Measurements from ENCODE around the gene ZBTB1. TPM values are rescaled to one million over a fixed set of nuclear protein-coding genes. Genes with fewer than 3 reads are reported as not detected.

Gene ZBTB1
- total and polyA plus RNA-seq, 4 experiments from 2014 or later = 49.7 to 107 (median 95.2) TPM

DNA sequence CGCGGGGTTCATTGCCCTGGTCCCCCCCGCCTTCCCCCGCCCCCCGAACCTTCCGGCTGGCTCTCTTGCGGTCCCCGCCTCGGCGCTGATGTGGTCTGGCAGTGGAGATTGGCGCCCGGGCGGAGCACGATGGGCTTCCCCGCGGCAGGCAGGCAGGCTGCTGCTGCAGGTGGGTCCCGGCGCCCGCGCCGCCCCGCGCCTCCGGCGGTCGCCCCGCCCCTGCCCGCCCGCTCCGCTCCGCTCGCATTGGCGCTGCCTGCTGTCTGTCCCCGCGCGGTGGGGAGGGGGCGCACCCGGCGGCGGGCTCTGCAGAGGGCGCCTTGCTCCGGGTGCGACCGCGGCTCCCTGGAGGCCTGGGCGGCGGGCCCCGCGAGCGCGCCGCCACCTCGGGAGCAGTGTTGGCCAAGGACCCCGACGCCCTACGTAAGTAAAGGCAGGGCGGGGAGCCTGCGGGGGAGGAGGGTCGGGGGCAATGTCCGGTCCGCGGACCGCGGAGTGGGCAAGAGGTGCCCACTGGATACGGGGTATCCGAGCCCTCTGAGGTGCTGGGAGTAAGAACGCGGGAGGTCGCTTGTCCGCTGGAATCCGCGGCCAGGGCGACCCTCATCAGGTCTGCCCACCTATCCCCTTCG, 39.3 kb upstream of the ZBTB1 start, which contains the start of gene AKAP5:
Gene AKAP5, plus strand, starts transcription at position 309 of the 632 bp plus-strand sequence. CDS start 2,896 bp downstream, outside the sequence.
- H3K9me3 ChIP-seq (ENCODE audit: control insufficient read depth in 1 of 2, low read length in 2 of 2) = no peaks in the 10 kb centered on the region
- peak within 1 kb of the TSS; percentile 71 to 89 (median 78) for H3K27ac Mint-ChIP-seq
- CTCF ChIA-PET (ENCODE audit: partially characterized antibody) = interaction anchor here (0.9 to 4.8 kb wide), 10 partner anchors 11 to 427 kb away, joined by 3 to 29 read pairs (median 4); partner anchors contain the start of gene HSPA2

DNA sequence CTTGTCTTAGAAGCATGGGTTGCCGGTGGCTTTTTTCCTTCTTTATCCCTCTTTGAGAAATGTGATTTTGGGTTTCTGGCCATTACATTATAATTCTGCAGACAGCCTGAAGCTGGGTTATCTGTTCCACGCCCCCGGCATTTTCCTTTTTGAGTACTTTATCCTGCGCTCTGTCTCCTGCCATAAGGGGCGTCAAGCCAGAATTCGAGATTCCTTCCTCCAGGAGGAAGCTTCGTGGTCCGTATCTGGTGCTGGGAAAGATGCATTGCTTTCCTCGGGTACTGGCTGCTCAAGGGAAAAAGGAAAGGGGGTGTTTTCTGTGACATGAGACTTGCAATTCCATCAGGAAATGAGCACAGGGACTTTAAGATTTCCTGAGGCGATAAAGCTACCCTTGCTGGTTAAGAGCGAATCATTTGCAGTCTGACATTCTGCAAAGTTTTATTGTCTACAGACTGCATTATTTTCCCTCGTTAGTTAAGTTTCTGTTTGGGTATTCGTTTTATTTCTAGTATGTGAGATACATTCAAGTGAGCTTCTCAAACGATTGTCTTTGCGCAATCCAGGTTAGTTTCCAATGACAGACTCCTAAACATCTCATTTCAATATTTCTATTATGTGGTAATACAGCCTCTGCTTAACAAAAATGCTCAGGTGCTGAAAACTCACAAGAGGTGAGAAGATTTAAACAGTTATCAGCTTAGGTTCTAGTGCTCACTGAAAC, 38.6 kb upstream of the ZBTB1 start:
- Mint-ChIP-seq H3K4me1 (peaks cover 25 to 45% (median 33%) of the 10 kb centered on the region in 4 donors), H3K9me3 (no peaks in the 10 kb centered on the region), H3K36me3 (peaks cover 0 to 6% of the 10 kb centered on the region in 2 donors), H3K27me3 (no peaks in the 10 kb centered on the region), H3K27ac (peak overlapping the region; percentile 53 to 88 (median 69)), H3K4me3 (peak overlapping the region; percentile 80 to 95 (median 86))
- intact Hi-C loops (cut with micrococcal nuclease) = loop anchor here (1.0 to 5.0 kb wide), 3 partner anchors 8 to 79 kb away; partner anchors contain the start of genes MTHFD1 and ZBTB25
- H3K36me3 ChIP-seq (ENCODE audit: insufficient read depth, low read length) = no peaks in the 10 kb centered on the region
- H3K27ac ChIP-seq (ENCODE audit: low read depth, low read length) = no peak overlapping the region
- no peak for DNase-seq
- H3K4me3 ChIP-seq (ENCODE audit: low read length in 2 of 2) = peak overlapping the region; percentile 31 to 57
- H3K4me1 ChIP-seq (ENCODE audit: insufficient read depth, low read length) = peaks cover 36% of the 10 kb centered on the region
- no peaks in the 10 kb centered on the region for H3K27me3 ChIP-seq (ENCODE audit: insufficient read depth, low read length)
- ChIA-PET POLR2A (ENCODE audit: partially characterized antibody) (interaction anchor here (0.7 to 2.0 kb wide), 7 partner anchors 25 to 78 kb away, joined by 3 to 12 read pairs (median 3); partner anchors contain the start of genes MTHFD1 and ZBTB1), CTCF (ENCODE audit: partially characterized antibody) (interaction anchor here (0.9 to 3.5 kb wide), 13 partner anchors 9 to 426 kb away, joined by 3 to 17 read pairs (median 4); partner anchors contain the start of gene HSPA2)
- H3K9me3 ChIP-seq (ENCODE audit: control insufficient read depth in 1 of 2, low read length in 2 of 2) = no peaks in the 10 kb centered on the region

More for the DNA sequence above, 39.3 kb upstream of the ZBTB1 start, which contains the start of gene AKAP5:
- Histone ChIP-seq H3K27ac (ENCODE audit: low read depth, low read length) (peak within 1 kb of the TSS; percentile 29), H3K27me3 (ENCODE audit: insufficient read depth, low read length) (no peaks in the 10 kb centered on the region), H3K4me3 (ENCODE audit: low read length in 2 of 2) (peak within 1 kb of the TSS; percentile 38 to 57), H3K4me1 (ENCODE audit: insufficient read depth, low read length) (peaks cover 36% of the 10 kb centered on the region), H3K36me3 (ENCODE audit: insufficient read depth, low read length) (no peaks in the 10 kb centered on the region)
- H3K9me3 Mint-ChIP-seq = no peaks in the 10 kb centered on the region
- peaks cover 0 to 7% of the 10 kb centered on the region in 2 donors for H3K36me3 Mint-ChIP-seq
- peak within 1 kb of the TSS; percentile 82 to 95 (median 90) for H3K4me3 Mint-ChIP-seq
- H3K27me3 Mint-ChIP-seq = no peaks in the 10 kb centered on the region
- peaks cover 25 to 45% (median 33%) of the 10 kb centered on the region in 4 donors for H3K4me1 Mint-ChIP-seq
- peak; percentile 62 to 72 (median 64) for DNase-seq
- POLR2A ChIA-PET (ENCODE audit: partially characterized antibody) = interaction anchor here (0.8 to 2.0 kb wide), 6 partner anchors 26 to 47 kb away, joined by 3 to 12 read pairs (median 4); partner anchors contain the start of gene ZBTB1
- intact Hi-C loops (cut with micrococcal nuclease) = loop anchor here (5.0 kb wide), 1 partner anchor 78 kb away; the partner anchor contains the start of gene MTHFD1

DNA sequence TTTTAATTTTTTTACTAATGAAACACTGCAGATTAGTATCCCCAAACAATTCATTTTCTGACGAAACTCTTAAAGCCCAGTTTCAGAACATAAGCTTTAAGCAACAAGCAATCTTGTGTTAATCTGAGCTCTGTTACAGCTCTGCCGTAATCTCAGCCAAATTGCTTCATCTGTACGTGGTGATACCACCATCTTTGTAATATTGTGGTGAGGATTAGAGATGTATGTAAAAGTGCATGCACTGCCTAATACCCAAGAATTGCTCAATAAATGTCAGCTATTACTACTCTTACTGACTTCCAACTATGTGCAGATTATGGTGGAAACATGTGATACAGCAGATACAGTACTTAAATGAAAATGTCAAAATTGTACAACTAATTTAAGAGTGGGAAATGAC, 37.5 kb upstream of the ZBTB1 start:
- H3K9me3 ChIP-seq (ENCODE audit: control insufficient read depth in 1 of 2, low read length in 2 of 2) = no peaks in the 10 kb centered on the region
- Mint-ChIP-seq H3K9me3 (no peaks in the 10 kb centered on the region), H3K27ac (peak overlapping the region in 1 of 7 donors; percentile 13), H3K27me3 (no peaks in the 10 kb centered on the region), H3K36me3 (peaks cover 0 to 5% of the 10 kb centered on the region in 2 donors), H3K4me1 (peaks cover 25 to 45% (median 35%) of the 10 kb centered on the region in 4 donors), H3K4me3 (peak overlapping the region in 3 of 8 donors; percentile 26 to 36 (median 34))
- peaks cover 36% of the 10 kb centered on the region for H3K4me1 ChIP-seq (ENCODE audit: insufficient read depth, low read length)
- no peaks in the 10 kb centered on the region for H3K36me3 ChIP-seq (ENCODE audit: insufficient read depth, low read length)
- DNase-seq = no peak
- intact Hi-C loops (cut with micrococcal nuclease) = loop anchor here (2.0 to 5.0 kb wide), 2 partner anchors 36 to 80 kb away; partner anchors contain the start of genes MTHFD1 and ZBTB25
- POLR2A ChIA-PET (ENCODE audit: partially characterized antibody) = interaction anchor here (1.3 to 2.0 kb wide), 2 partner anchors 35 to 38 kb away, joined by 3 to 11 read pairs; partner anchors contain the start of gene ZBTB1
- no peaks in the 10 kb centered on the region for H3K27me3 ChIP-seq (ENCODE audit: insufficient read depth, low read length)
- CTCF ChIA-PET (ENCODE audit: partially characterized antibody) = interaction anchor here (1.1 to 3.5 kb wide), 8 partner anchors 8 to 163 kb away, joined by 3 to 17 read pairs (median 4); no protein-coding TSS in a partner anchor
- H3K4me3 ChIP-seq (ENCODE audit: low read length in 2 of 2) = no peak overlapping the region
- H3K27ac ChIP-seq (ENCODE audit: low read depth, low read length) = no peak overlapping the region

DNA sequence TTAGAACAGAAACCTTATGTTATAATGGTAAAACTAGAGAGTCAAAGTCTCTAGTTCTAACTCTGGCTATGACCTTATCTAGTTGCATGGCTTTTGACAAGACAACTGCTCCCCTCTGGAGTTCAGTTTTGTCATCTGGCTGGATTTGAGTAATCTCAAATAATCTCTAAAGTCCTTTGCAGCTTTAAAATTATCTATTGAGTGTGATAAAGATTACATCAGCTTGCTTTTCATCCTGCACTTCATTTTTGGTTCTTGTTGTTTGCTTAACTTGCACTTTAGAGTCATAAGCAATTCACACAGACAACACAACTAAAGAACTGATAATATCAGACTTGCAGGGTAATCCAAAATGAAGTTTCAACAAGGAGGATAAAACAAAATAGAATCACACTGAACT, 37.0 kb upstream of the ZBTB1 start:
- Mint-ChIP-seq H3K27me3 (no peaks in the 10 kb centered on the region), H3K27ac (peak overlapping the region in 1 of 7 donors; percentile 1), H3K36me3 (peaks cover 0 to 5% of the 10 kb centered on the region in 2 donors), H3K4me3 (peak overlapping the region in 2 of 8 donors; percentile 29 to 44), H3K9me3 (no peaks in the 10 kb centered on the region), H3K4me1 (peaks cover 25 to 45% (median 35%) of the 10 kb centered on the region in 4 donors)
- POLR2A ChIA-PET (ENCODE audit: partially characterized antibody) = interaction anchor here (1.3 to 2.6 kb wide), 2 partner anchors 35 to 37 kb away, joined by 3 to 8 read pairs; partner anchors contain the start of genes ZBTB1 and ZBTB25
- Histone ChIP-seq H3K4me1 (ENCODE audit: insufficient read depth, low read length) (peaks cover 36% of the 10 kb centered on the region), H3K4me3 (ENCODE audit: low read length in 2 of 2) (no peak overlapping the region), H3K36me3 (ENCODE audit: insufficient read depth, low read length) (no peaks in the 10 kb centered on the region), H3K9me3 (ENCODE audit: control insufficient read depth in 1 of 2, low read length in 2 of 2) (no peaks in the 10 kb centered on the region), H3K27ac (ENCODE audit: low read depth, low read length) (no peak overlapping the region), H3K27me3 (ENCODE audit: insufficient read depth, low read length) (no peaks in the 10 kb centered on the region)
- DNase-seq = no peak
- intact Hi-C loops (cut with micrococcal nuclease) = loop anchor here (2.0 to 5.0 kb wide), 2 partner anchors 35 to 80 kb away; partner anchors contain the start of genes MTHFD1 and ZBTB25
- CTCF ChIA-PET (ENCODE audit: partially characterized antibody) = interaction anchor here (1.1 to 3.5 kb wide), 6 partner anchors 7 to 164 kb away, joined by 3 to 17 read pairs (median 4); no protein-coding TSS in a partner anchor

DNA sequence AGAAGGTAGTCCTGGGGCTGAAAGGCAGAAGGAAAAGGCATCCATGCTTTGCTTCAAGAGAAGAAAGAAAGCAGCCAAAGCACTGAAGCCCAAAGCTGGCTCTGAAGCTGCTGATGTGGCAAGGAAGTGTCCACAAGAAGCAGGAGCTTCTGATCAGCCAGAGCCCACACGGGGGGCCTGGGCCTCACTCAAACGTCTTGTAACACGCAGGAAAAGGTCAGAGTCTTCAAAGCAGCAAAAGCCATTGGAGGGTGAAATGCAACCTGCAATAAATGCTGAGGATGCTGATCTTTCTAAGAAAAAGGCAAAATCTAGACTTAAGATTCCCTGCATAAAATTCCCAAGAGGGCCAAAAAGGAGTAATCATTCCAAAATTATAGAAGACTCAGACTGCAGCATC, 36.1 kb upstream of the ZBTB1 start:
- H3K36me3 Mint-ChIP-seq = peaks cover 0 to 5% of the 10 kb centered on the region in 2 donors
- no peak overlapping the region for H3K27ac ChIP-seq (ENCODE audit: low read depth, low read length)
- no peaks in the 10 kb centered on the region for H3K9me3 ChIP-seq (ENCODE audit: control insufficient read depth in 1 of 2, low read length in 2 of 2)
- intact Hi-C loops (cut with micrococcal nuclease) = loop anchor here (5.0 kb wide), 1 partner anchor 81 kb away; the partner anchor contains the start of gene MTHFD1
- H3K4me3 Mint-ChIP-seq = peak overlapping the region in 1 of 8 donors; percentile 0
- DNase-seq = no peak
- no peak overlapping the region for H3K4me3 ChIP-seq (ENCODE audit: low read length in 2 of 2)
- peaks cover 25 to 49% (median 35%) of the 10 kb centered on the region in 4 donors for H3K4me1 Mint-ChIP-seq
- no peaks in the 10 kb centered on the region for H3K9me3 Mint-ChIP-seq
- H3K4me1 ChIP-seq (ENCODE audit: insufficient read depth, low read length) = peaks cover 36% of the 10 kb centered on the region
- ChIA-PET CTCF (ENCODE audit: partially characterized antibody) (interaction anchor here (1.0 to 2.5 kb wide), 4 partner anchors 10 to 38 kb away, joined by 4 to 13 read pairs (median 10); no protein-coding TSS in a partner anchor), POLR2A (ENCODE audit: partially characterized antibody) (interaction anchor here (2.6 kb wide), 1 partner anchor 34 kb away, joined by 8 read pairs; the partner anchor contains the start of gene ZBTB25)
- H3K36me3 ChIP-seq (ENCODE audit: insufficient read depth, low read length) = no peaks in the 10 kb centered on the region
- peak overlapping the region in 4 of 7 donors; percentile 14 to 77 (median 55) for H3K27ac Mint-ChIP-seq
- no peaks in the 10 kb centered on the region for H3K27me3 Mint-ChIP-seq
- H3K27me3 ChIP-seq (ENCODE audit: insufficient read depth, low read length) = no peaks in the 10 kb centered on the region

DNA sequence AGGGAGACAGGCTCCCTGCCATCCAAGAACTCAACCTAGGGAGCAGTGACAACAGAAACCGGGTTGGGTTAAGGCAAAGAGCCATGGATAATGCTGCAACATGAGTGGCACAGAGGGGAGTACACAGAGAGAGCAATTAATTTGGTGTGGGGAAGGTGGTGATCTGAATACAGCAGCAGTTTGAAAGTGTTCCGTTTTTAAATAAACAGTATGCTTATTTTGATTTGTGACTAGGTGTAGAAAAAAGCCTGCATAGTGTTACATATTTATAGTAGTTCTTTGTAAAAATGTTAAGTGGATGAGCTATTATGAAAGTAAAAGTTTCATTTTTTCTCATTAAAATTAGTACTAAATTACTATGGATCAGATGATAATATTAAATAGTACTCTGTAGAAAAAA, 30.5 kb upstream of the ZBTB1 start:
- peaks cover 0 to 13% of the 10 kb centered on the region in 2 donors for H3K36me3 Mint-ChIP-seq
- H3K36me3 ChIP-seq (ENCODE audit: insufficient read depth, low read length) = peaks cover 4% of the 10 kb centered on the region
- H3K9me3 Mint-ChIP-seq = no peaks in the 10 kb centered on the region
- ChIA-PET CTCF (ENCODE audit: partially characterized antibody) (interaction anchor here (4.1 kb wide), 1 partner anchor 44 kb away, joined by 19 read pairs; no protein-coding TSS in a partner anchor), POLR2A (ENCODE audit: partially characterized antibody) (no interaction called here)
- no peaks in the 10 kb centered on the region for H3K9me3 ChIP-seq (ENCODE audit: control insufficient read depth in 1 of 2, low read length in 2 of 2)
- peak overlapping the region in 2 of 7 donors; percentile 24 to 28 for H3K27ac Mint-ChIP-seq
- H3K4me3 Mint-ChIP-seq = no peak overlapping the region
- no peak overlapping the region for H3K27ac ChIP-seq (ENCODE audit: low read depth, low read length)
- H3K4me1 ChIP-seq (ENCODE audit: insufficient read depth, low read length) = no peaks in the 10 kb centered on the region
- intact Hi-C loops (cut with micrococcal nuclease) = loop anchor here (1.0 kb wide), 1 partner anchor 8 kb away; no protein-coding TSS in a partner anchor
- no peaks in the 10 kb centered on the region for H3K27me3 ChIP-seq (ENCODE audit: insufficient read depth, low read length)
- no peaks in the 10 kb centered on the region for H3K27me3 Mint-ChIP-seq
- H3K4me1 Mint-ChIP-seq = peaks cover 7 to 23% (median 21%) of the 10 kb centered on the region in 4 donors
- no peak for DNase-seq
- no peak overlapping the region for H3K4me3 ChIP-seq (ENCODE audit: low read length in 2 of 2)

Data from CD4-positive, alpha-beta memory T cell (primary cell).